GM19372 (cell line): ENCODE results near the gene VASH2.
"Not testable (repeated sequence)": the region's sequence is repeated elsewhere in the genome, so short reads cannot be mapped to it uniquely, and the experiment has no call there.

Experiments used
- ATAC-seq: cut with Tn5 transposase; IDR thresholded peaks from one replicate; pipeline ENCODE4 v1.9.1; 2021; ENCODE audit warnings: mild to moderate bottlenecking, low read depth, moderate library complexity; ENCODE audit not compliant: unreplicated experiment

VASH2 gene

GRCh38 chr1:212977781-212978645, 27.7 kb downstream of the VASH2 start:
- peak; percentile 43 for ATAC-seq

- peak; percentile 73 for ATAC-seq
Observed at GRCh38 chr1:212979340-212980122, 29.2 kb downstream of the VASH2 start.

- peak; percentile 5 for ATAC-seq
Observed at GRCh38 chr1:212980123-212980785, 29.9 kb downstream of the VASH2 start.

- no peak for ATAC-seq
Observed at GRCh38 chr1:212981025-212981495, 30.7 kb downstream of the VASH2 start.

- ATAC-seq = no peak
Observed at GRCh38 chr1:212981571-212982328, 31.4 kb downstream of the VASH2 start.

GRCh38 chr1:212982430-212983152, 32.2 kb downstream of the VASH2 start:
- ATAC-seq = no peak

GRCh38 chr1:212983482-212983881, 33.1 kb downstream of the VASH2 start:
- no peak for ATAC-seq

- no peak for ATAC-seq
Observed at GRCh38 chr1:212984522-212985291, 34.4 kb downstream of the VASH2 start.

GRCh38 chr1:212986551-212986950, 36.2 kb downstream of the VASH2 start:
- ATAC-seq = no peak

- no peak for ATAC-seq
Observed at GRCh38 chr1:212987702-212988322, 37.5 kb downstream of the VASH2 start.

GRCh38 chr1:212990276-212990675, 39.9 kb downstream of the VASH2 start:
- ATAC-seq = no peak

- ATAC-seq = not testable (repeated sequence)
Observed at GRCh38 chr1:212993960-212994359, 43.6 kb downstream of the VASH2 start.

GRCh38 chr1:212994926-212995325, 44.6 kb downstream of the VASH2 start:
- ATAC-seq = no peak

- ATAC-seq = no peak
Observed at GRCh38 chr1:213003256-213003655, 52.9 kb downstream of the VASH2 start.

- peak; percentile 84 for ATAC-seq
Observed at GRCh38 chr1:213008564-213008963, 58.2 kb downstream of the VASH2 start.

GRCh38 chr1:213014642-213015041, 64.3 kb downstream of the VASH2 start:
- no peak for ATAC-seq

- ATAC-seq = peak; percentile 93
Observed at GRCh38 chr1:213015099-213016050, 65.0 kb downstream of the VASH2 start, which contains the start of gene ANGEL2. TSS of gene ANGEL2 (minus strand) at chr1:213015867. CDS start at chr1:213015671, 196 bp downstream.
